HG03439 (cell line): ENCODE data around the gene ASPHD1.
"Not testable (repeated sequence)": the region's sequence is repeated elsewhere in the genome, so short reads cannot be mapped to it uniquely, and the experiment has no call there.

Experiments
- ATAC-seq: cut with Tn5 transposase; IDR thresholded peaks from one replicate; pipeline ENCODE4 v1.9.1; 2021; ENCODE audit warnings: mild to moderate bottlenecking, moderate library complexity; ENCODE audit not compliant: unreplicated experiment

Gene ASPHD1

DNA sequence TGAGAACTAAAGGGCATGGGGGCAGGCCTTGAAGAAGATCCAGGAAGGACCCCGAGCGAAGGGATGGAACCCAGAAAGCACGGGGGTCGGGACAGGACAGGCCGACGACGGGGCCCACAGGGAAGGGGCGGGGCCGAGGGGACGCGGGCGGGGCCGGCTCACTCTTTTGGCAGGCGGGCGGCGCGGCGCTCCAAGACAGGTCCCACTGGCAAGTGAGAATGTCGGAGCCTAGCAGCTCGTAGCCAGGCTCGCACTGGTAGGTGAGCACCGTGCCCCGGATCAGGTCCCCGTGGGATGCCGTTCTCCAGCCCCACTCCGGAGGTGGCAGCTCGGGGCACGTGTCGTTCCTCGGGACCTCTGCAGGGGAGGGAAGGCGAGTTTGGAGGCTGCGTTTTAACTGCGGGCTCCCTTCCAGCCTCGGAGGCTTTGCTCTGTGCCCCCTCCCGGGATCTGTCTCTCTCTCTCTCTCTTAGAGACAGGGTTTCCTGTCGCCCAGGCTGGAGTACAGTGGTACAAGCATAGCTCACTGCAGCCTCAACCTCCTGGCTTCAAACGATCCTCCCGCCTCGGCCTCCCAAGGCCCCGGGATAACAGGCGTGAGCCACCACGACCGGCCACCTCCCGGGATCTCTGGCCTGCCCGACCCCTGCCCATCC, 23.6 kb upstream of the ASPHD1 start:
- no peak for ATAC-seq

DNA sequence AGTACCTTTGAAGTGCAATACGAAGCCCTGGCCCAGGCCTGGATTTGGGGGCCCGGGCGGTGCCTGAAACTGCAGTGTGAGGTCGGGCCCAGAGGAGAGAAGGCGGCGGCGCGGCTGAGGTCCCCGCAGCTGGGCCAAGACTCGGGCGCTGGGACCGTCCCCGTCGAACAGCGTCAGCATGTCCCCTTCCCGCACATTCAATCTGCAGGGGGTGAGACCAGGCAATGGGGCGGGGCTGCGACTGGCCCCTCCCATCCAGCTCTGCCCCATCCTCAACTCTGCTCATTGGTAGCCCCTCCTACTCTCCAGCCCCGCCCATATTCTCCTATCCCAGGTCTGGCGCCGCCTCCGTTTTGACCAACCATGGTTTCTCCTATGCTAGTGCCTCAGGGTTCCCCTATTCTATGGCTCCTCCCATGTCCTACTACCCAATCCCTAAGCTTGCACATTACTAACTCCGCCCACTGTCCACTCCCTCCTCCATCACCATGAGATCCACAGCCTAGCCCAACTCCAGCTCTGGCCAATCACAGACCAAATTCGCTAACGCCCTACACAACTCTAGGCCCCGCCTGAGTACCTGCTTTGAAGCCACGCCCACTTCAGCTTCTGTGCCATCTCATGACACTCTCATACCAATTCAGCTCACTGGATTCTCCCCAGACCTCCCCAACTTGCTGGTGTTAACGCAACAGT, 22.9 kb upstream of the ASPHD1 start:
- peak; percentile 61 for ATAC-seq

DNA sequence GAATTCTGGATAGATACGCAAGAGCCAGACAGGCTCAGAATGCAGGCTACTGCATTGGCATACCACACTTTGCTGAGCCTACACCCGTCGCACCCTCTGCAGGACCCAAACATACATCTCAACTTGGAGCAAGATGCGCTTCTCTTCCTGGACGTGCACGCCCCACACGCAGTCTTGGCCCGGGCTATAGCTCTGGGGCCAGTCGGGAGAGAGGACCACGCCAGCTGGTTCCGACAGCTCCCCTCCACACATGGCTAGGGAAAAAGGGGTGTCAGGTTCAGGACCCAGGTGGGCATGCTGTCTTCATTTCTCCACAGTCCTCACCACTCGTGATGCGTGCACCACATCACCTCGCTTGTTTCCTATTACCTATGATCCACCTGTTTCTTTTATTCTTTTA, 22.1 kb upstream of the ASPHD1 start:
- no peak for ATAC-seq

DNA sequence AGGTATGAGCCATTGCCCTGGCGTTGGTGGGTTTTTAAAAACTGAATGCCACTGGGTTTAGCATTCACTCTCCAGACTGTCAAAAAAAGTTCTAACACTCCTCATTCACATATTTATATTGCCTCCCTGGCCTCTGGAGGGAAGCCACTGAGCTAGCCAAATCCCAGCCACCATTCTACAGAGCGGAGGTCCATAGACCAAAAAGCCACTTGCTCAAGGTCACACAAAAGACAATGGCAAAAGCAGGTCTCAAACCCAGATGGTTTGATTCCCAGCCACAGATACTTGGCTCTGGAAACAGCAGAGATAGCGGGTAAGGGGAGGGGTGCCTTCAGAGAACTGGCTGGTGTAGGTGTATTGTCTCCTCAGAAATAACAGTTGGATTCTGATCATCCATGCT, 19.2 kb upstream of the ASPHD1 start:
- no peak for ATAC-seq

DNA sequence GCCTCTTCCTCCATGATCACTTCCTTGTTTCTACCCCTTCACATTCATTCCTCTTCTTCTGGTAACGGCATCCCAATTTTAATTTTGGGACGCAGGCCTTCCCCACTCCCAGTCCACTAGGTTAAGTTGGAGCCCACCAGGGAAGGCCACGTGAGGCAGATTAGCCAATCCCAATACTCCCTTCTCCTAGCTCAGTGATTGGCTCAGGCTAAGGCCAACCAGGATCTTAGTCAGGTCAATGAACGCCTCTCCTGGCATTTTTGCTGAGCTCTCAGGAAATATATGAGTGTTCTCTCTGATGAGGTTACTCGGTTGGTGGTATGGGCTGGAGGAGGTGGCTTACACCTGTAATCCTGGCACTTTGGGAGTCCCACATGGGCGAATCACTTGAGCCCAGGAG, 16.3 kb upstream of the ASPHD1 start:
- ATAC-seq = no peak

DNA sequence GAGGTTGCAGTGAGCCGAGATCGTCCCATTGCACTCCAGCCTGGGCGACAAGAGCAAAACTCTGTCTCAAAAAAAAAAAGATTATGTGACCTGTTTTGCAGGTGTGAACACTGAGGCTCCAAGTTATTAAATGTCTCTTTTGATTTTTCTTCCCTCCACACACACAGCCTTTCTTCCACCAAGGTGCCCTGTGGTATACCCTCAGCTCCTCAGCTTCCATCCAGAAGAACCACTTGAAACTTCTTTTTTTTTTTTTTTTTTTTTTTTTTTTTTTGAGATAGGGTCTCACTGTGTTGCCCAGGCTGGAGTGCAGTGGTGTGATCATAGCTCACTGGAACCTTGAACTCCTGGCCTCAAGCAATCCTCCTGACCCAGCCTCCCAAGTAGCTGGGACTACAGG, 10.9 kb upstream of the ASPHD1 start:
- ATAC-seq = not testable (repeated sequence)

DNA sequence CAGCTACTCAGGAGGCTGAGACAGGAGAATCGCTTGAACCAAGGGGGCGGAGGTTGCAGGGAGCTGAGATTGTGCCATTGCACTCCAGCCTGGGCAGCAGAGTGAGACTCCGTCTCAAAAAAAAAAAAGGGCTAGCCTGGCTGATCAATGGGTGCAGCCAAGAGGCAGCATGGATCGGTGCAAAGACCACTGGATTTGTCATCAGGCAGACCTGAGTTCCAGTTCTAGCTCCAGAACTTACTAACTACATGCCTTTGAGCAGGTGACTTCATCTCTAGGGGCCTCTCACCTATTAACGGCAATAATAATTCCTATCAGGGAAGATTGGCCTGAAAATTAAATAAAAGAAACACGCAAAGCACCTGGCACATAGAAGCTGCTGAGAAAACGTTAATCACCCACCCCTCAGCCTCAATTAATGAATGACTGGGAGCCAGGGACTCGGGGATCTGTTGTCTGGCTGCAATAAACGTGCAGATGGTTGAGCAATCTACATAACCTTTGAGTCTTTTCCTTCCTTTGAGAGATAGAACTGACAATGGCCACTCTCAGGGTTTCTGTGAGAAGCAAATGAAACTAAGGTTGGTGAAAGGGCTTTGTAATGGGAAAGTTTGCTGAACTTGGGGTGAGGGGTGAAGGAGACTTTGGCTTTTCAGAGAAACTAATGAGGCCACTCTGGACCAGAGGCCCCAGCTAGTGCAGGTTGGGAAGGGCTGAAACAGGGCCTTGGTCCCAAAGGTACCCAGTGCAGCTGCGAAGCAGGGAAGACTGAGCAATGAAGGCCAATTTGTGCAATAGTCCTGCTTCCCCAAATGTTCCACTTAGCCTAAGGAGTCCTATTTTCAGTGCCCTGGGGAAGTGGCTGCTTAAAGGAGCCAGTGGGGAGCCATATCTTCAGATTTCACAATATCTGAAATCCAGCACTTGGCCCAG, 8.5 kb upstream of the ASPHD1 start:
- no peak for ATAC-seq

DNA sequence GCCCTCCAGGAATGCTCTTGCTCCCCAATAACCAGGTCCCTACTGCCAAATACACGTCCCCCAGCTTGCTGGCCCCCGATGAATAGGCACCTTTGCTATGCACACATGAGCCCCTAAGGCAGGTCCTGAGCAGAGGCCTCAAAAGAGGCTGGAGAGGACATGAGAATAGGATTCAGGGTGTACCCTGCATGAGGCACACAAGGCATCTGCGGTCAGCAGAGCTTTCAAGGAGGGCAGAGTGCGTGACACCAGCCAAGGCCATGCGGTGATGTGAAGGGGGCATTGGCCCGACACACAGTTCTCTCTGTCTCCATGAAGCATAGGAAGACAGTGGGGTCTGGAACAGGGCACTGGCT, 7.9 kb upstream of the ASPHD1 start:
- no peak for ATAC-seq

DNA sequence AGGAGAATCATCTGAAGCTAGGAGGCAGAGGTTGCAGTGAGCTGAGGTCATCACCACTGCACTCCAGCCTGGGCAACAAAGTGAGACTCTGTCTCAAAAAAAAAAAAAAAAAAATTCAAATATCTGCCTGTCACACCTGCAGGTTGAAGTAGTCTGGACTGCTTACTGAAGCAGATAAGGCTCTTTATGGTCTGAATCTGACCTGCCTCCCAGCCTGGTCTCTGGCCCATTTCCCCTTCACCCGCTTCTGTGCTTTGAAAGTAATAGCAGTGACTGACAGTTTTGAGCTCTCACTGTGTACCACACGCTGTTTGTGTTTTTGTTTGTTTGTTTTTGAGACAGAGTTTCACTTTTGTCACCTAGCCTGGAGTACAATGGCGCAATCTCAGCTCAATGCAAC, 6.7 kb upstream of the ASPHD1 start:
- ATAC-seq = no peak

DNA sequence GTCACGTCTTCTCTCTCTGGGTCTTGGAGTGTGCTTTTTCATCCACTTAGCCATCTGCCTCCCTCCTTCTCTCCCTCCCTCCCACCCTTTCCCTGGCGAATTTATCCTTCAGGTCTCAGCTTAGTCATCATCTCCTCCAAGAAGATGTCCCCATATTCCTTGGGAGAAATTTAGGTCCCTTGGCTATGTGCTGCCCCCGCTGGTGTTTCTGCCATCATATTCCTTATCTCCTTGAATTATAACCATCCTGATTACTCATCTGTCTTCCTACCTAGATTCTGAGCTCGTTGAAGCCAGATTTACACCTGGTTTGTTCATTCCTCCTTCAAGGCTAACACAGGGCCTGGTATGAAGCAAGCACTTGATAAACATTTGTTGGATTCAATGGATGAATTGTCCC, 5.9 kb upstream of the ASPHD1 start:
- ATAC-seq = no peak

DNA sequence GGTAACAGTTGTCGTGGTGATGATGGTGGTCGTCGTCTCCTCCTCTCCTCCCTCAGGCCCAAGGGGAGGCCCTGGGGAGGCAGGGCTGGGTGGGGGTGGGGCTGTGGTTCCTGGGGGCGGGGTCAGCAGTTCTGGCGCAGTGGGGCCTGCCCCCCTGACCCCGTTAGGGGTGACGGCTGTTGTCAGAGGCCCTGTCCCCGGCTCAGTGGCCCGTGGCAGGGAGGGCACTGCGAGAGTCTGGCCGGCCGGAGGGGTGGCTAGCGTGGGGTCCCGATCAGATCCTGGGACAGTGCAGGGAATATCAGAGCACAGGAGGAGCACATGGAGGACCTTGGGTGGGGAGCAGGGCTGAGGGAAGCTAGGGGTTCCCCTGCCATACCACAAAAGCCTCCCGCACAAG, 3.4 kb upstream of the ASPHD1 start:
- ATAC-seq = no peak

DNA sequence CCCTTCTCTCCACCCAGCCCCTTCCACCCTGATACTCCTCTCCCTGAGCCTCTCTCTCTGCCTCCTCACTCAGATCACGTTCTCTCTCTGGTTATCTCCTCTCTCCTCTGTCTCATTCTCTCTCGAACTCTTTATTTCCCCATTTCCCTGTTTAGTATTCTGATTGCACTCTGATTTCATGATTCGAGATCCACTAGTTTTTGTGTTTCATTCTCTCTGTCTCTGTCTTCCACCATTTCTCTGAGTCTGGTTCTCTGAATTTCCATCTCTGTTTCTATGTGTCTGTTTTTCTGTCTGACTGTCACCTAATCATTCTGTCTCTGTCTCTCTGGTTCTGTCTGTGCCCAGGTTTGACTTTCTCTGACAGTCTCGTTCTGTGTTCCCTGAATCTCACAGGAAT, 3.0 kb upstream of the ASPHD1 start:
- ATAC-seq = no peak

DNA sequence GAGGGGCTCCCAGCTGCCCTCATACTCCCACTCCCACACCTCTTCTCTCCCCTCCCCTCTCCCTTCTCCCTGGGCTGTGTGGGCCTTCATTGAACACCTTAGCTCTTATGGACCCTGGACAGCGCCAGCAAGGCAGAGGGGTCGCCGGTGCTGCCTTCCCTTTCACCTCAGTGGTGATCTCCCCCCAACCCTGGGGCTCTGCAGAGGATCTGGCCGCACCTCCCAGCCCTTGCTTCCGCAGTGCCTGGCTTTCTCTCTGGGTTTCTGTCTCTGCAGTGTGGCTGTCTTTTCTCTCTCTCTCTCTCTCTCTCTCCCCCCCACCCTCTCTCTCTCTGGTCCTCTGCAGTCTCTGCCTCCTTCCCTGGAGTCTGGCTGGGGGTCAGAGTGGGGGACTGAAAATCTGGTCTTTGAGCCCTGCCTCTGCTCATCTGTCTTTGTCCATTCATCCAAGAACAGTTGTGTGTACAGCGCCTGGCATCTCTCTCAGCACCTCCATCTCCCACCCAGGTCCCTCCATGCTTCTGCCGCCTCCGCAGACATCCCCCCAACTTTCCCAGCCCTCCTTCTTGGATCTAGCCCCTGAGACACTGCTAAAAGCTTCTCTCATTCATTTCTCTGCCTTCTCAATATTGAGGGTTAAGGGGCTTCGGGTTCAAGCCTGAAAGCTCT, 2.0 kb upstream of the ASPHD1 start:
- ATAC-seq = no peak

DNA sequence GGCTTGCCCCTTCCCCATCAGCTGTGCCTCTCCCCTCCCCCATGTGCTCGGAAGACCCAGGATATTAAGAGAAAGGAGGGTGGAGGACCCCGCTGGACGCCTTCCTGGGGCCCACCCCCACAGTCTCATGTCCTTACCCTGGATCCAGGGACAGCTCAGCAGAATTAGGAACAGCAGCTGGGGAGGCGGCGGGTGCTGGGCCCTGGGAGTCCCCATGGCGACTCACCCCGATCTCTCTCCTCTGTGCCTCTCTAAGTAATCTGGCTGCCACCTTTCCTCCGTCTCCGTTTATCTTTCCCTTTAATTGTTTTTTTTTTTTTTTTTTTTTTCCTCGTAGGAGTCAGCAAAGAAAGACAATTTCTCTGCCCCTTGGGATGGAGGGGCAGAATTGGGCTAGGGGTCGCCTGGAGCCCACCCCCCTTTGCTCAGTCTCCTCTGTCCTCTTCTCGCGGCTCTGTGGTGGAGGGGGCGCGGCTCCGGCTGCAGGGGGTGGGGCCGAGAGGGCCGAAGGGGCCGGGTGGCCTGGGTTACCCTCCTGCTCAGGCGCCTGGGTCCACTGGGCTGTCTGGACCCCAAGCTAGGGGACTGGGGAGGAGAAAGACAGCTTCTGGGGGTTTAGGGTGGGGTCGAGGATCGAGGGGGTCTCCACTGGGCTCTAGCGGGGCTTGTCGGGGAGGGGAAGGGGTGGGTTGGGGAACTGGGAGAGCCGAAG, 1.3 kb upstream of the ASPHD1 start:
- no peak for ATAC-seq

DNA sequence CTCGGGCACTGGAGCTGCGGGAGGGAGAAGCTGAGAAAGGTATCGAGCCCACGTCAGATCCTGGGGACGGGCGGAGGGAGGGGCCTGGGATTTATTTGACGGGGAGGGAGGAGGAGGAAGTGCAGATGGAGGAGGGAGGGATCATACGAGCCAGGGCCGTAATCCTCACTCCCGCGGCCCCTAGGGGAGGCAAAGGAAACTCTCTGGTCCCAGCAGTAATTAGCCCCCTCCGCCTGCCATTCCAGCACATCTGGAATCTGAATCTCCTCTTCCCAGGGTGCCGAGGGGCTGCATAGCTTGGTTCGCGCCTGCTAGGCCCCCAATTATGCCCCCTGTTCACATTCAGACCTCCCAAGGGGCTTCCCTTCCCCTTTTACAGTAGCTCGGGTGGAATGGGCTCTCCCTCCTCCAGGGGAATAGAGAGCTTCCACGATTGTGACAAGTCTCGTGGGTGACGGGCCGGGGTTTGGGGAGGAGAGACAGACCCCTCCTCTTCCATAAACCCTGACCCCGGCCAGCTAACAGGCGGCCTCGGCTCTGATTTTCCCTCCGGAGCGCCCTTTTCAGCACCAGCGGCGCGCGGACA, 679 bp upstream of the ASPHD1 start, which contains the start of gene SEZ6L2:
SEZ6L2 (minus strand) TSS at position 35 of the 586 bp plus-strand sequence. CDS start 531 bp downstream, outside the sequence.
- no peak for ATAC-seq

DNA sequence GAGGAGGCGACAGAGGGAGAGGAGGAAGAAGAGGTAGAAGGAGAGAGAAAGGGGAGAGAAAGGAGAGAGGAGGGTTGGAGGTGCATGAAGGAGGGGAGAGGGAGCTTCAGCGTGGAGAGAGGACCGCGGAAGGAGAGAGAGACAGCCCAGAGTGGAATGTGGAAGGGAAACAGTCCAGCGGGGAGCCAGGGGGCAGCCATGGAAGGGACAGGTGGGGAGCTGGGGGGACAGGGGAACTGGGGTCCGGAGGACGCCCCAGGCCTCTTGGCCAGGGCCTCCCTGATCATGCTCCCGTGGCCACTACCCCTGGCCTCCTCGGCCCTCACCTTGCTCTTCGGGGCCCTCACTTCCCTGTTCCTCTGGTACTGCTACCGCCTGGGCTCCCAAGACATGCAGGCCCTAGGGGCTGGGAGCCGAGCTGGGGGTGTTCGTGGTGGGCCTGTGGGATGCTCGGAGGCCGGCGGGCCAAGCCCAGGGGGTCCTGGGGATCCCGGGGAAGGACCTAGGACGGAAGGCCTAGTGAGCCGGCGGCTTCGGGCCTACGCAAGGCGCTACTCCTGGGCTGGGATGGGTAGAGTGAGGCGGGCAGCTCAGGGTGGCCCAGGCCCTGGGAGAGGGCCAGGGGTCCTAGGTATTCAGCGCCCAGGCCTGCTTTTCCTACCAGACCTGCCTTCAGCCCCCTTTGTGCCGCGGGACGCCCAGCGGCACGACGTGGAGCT, 759 bp downstream of the ASPHD1 start:
- ATAC-seq = no peak

DNA sequence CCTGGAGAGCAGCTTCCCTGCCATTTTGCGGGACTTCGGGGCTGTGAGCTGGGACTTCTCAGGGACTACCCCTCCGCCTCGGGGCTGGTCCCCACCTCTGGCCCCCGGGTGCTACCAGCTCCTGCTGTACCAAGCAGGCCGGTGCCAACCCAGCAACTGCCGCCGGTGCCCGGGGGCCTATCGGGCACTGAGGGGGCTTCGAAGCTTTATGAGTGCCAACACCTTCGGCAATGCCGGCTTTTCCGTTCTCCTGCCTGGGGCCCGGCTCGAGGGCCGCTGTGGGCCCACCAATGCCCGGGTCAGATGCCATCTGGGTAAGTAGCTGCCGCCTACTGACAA, 1.3 kb downstream of the ASPHD1 start:
- ATAC-seq = no peak

DNA sequence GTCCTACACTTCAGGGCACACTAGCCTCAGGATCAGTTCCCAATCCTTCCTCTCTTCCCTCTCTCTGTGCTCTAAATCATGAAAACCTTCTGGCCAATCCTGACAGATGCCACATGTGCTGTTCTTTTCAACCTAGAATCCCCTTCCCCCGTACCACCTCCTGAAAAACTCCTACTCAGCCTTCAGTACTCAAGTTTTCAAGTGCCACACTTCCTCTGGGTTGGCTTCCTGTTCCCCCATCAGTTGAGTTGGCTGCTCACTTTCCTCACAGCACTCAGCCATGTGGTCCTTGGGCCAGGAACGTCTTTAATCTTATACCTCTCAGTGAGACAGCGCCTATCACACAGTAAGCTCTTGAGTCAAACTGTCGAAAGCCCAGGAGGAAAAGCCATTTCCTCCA, 3.3 kb downstream of the ASPHD1 start:
- ATAC-seq = no peak

DNA sequence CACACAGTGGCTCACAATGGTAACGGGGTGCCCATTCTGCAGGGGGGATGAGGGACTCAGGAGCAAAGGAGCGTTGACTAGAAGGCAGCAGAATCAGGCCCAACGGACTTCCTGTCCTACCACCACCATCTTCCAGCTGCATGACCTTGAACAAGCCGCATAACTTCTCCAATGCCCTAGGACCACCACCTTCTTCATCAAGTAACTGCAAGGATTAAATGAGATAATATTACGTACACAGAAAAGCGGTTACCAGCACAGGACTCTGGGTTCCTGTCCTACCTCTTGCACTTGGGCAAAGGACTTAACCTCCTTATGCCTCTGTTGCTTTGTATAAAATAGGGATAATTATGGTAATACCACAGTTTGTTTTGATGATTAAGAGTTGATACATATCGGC, 4.7 kb downstream of the ASPHD1 start:
- ATAC-seq = no peak

DNA sequence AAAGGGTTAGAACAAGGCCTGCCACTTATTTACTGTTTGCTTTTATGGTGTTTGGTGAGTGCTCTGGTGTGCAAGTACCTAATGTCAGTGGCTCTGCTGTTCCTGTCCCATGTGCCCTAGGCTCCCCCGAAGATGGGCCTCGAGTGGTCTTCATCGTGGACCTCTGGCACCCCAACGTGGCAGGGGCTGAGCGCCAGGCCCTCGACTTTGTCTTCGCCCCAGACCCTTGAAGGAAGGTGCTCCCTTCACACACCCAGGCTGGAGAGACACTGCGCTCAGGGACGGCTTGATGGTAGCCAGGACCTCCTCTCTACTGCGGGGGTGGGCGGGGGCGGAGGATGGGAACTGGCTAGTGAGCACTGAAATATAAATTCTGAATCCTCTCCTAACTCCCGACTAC, 5.4 kb downstream of the ASPHD1 start:
- ATAC-seq = no peak
